Ammon's horn (tissue), 1 donor: ENCODE results near the gene FBXL20.
A peak's percentile ranks its signal among the peaks of the same experiment; 100 is the strongest.
"Not testable (repeated sequence)": the region's sequence is repeated elsewhere in the genome, so short reads cannot be mapped to it uniquely, and the experiment has no call there.

Experiments used
- DNase-seq: peaks from one replicate; pipeline ENCODE4 v3.0.0-alpha.2; 2016; ENCODE audit warnings: low spot score

FBXL20 gene

GRCh38 chr17:39401412-39402243, at the start of gene FBXL20:
FBXL20 (minus strand) TSS chr17:39401626; CDS start chr17:39401402, 224 bp downstream.
- DNase-seq: peak; percentile 91

- peak; percentile 96 for DNase-seq
These were observed 49.6 kb upstream of the FBXL20 start, which contains the start of gene MED1 for GRCh38 chr17:39450847-39451581. MED1 (minus strand) TSS chr17:39451263; CDS start chr17:39451062, 201 bp downstream.

- no peak for DNase-seq
These were observed 48.6 kb upstream of the FBXL20 start for GRCh38 chr17:39450051-39450450.

GRCh38 chr17:39447561-39447960, 46.1 kb upstream of the FBXL20 start:
- no peak for DNase-seq

GRCh38 chr17:39443326-39443725, 41.9 kb upstream of the FBXL20 start:
- DNase-seq: no peak

- DNase-seq: not testable (repeated sequence)
These were observed 38.4 kb upstream of the FBXL20 start for GRCh38 chr17:39439868-39440267.

GRCh38 chr17:39429600-39429999, 28.2 kb upstream of the FBXL20 start:
- no peak for DNase-seq

- DNase-seq: no peak
These were observed 14.7 kb upstream of the FBXL20 start for GRCh38 chr17:39416141-39416540.

GRCh38 chr17:39410279-39410678, 8.9 kb upstream of the FBXL20 start:
- DNase-seq: no peak

- no peak for DNase-seq
These were observed 6.9 kb upstream of the FBXL20 start for GRCh38 chr17:39408360-39408759.

GRCh38 chr17:39406951-39407350, 5.5 kb upstream of the FBXL20 start:
- no peak for DNase-seq

GRCh38 chr17:39405436-39405835, 4.0 kb upstream of the FBXL20 start:
- DNase-seq: no peak

- DNase-seq: no peak
These were observed 3.3 kb upstream of the FBXL20 start for GRCh38 chr17:39404542-39405378.

- DNase-seq: no peak
These were observed 1.6 kb upstream of the FBXL20 start for GRCh38 chr17:39402890-39403605.

GRCh38 chr17:39402244-39402889, 941 bp upstream of the FBXL20 start:
- DNase-seq: peak; percentile 97

- DNase-seq: peak; percentile 33
These were observed 647 bp downstream of the FBXL20 start for GRCh38 chr17:39400547-39401411.

GRCh38 chr17:39399791-39400190, 1.6 kb downstream of the FBXL20 start:
- DNase-seq: no peak

GRCh38 chr17:39393736-39394135, 7.7 kb downstream of the FBXL20 start:
- no peak for DNase-seq

- no peak for DNase-seq
These were observed 10.0 kb downstream of the FBXL20 start for GRCh38 chr17:39391448-39391847.

GRCh38 chr17:39385040-39385439, 16.4 kb downstream of the FBXL20 start:
- DNase-seq: no peak
